HG03342 (cell line): ENCODE results near the gene ABHD8.

Source experiments
- ATAC-seq: cut with Tn5 transposase; IDR thresholded peaks from one replicate; pipeline ENCODE4 v1.9.1; 2021; ENCODE audit warnings: mild to moderate bottlenecking, moderate library complexity; ENCODE audit not compliant: unreplicated experiment

ABHD8 gene

DNA sequence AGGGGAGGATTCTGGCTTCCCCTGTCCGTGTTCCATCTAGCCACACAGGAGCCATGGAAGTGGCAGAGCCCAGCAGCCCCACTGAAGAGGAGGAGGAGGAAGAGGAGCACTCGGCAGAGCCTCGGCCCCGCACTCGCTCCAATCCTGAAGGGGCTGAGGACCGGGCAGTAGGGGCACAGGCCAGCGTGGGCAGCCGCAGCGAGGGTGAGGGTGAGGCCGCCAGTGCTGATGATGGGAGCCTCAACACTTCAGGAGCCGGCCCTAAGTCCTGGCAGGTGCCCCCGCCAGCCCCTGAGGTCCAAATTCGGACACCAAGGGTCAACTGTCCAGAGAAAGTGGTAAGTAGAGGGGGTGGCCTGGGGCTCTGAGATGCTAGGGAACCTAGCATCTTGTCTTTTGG lies 34.5 kb downstream of the ABHD8 start:
- ATAC-seq = no peak

GRCh38 chr19:17266975-17267788 lies 36.0 kb downstream of the ABHD8 start, which contains the start of gene BABAM1:
TSS of gene BABAM1 (plus strand) at chr19:17267443. CDS start at chr19:17268807, 1,364 bp downstream.
- peak; percentile 88 for ATAC-seq

- ATAC-seq = no peak
Observed at GRCh38 chr19:17266589-17266974, 36.6 kb downstream of the ABHD8 start.

DNA sequence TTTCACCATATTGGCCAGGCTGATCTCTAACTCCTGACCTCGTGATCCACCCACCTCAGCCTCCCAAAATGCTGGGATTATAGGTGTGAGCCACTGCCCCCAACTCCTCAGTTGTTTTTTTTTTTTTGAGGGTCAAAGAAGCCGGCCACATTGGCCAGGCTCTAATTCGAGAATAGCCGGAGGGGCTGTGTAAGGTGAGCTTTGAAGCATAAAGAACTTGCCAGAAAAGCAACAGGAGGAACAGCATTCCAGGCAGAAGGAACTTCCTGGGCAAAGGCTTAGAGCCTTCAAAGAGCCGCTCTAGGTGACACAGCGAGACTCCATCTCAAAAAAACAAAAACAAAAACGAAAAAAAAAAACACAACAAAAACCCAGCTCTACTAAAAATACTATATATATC lies 37.2 kb downstream of the ABHD8 start:
- no peak for ATAC-seq

DNA sequence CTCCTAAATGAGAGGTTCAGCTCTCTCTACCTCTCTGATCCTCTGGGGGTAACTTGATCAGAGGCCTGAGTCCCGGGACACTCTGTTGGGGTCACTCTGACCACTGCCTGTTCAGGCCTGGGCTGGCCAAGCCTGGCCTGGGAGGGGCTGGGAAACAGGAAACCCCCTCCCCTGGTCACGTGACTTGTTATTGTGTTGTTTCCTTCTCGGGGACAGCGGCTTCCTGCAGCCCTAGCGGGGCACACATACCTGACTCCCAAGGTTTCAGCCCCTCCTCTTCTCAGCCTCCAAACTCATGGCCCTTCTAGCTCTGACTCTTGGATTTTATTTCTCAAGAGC lies 38.6 kb downstream of the ABHD8 start, which contains the start of gene USHBP1:
Gene USHBP1, minus strand, starts transcription at position 105 of the 339 bp plus-strand sequence. CDS start 446 bp downstream, outside the sequence.
- ATAC-seq = no peak

GRCh38 chr19:17263712-17264640 lies 39.2 kb downstream of the ABHD8 start:
- ATAC-seq = no peak

DNA sequence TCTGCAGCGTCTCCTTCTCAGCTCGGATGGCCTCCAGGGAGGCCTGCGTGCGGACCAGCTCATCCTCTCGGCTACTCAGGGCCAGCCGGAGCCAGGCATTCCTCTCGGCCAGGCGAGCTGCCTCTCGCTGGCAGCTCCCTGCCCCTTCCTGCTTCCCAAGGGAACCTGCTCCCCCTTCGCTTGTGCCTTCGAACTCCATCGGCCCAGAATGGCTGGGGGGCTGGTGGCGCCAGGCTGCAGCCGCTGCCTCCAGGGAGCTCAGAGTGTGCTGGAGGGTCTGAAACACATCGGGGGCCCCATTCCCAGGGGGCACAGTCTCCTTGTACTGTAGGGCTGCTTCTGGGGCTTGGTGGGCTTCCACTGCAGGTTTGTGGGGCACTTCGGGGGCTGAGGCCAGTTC lies 40.7 kb downstream of the ABHD8 start:
- ATAC-seq = no peak

DNA sequence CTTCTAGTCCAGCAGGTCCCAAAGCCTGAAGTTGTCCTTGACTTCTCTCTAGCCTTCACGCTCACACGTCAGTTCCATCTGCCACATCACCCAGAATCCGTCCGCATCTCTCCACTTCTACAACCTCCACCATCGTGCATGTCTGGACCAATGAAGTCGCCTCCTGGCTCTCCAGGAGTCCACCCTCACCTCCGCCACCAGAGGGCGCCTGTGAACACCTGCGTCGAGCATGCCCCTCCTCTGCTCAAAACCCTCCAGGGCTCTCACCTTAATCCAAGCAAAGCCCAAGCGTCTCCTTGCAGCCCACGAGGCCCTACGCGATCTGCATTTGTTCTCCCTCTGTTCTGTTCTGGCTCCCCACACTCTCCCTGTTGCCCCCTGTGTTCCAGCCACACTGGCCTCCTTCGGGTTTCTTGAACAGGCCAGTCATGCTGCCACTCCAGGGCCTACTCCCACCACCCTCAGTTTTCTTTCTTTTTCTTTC lies 42.3 kb downstream of the ABHD8 start:
- peak; percentile 90 for ATAC-seq

DNA sequence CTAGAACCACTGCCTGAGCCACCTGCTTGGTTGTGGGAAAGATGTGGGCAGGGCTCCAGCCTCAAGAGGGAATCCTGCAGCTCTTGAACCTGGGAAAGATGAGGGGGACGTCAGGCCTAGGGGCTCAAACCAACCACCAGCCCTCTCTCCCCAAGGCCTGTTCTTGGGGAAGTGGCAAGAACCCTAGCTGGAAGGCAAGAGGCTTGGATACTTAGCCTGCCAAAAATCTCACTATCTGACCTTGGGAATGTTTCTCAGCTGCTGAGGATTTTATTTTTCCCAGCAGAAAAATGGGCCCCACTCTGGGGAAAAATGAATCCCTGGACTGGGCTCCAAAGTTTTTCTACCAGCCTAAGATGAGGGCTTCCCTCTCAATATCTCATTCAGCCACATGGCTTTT lies 43.3 kb downstream of the ABHD8 start:
- no peak for ATAC-seq

DNA sequence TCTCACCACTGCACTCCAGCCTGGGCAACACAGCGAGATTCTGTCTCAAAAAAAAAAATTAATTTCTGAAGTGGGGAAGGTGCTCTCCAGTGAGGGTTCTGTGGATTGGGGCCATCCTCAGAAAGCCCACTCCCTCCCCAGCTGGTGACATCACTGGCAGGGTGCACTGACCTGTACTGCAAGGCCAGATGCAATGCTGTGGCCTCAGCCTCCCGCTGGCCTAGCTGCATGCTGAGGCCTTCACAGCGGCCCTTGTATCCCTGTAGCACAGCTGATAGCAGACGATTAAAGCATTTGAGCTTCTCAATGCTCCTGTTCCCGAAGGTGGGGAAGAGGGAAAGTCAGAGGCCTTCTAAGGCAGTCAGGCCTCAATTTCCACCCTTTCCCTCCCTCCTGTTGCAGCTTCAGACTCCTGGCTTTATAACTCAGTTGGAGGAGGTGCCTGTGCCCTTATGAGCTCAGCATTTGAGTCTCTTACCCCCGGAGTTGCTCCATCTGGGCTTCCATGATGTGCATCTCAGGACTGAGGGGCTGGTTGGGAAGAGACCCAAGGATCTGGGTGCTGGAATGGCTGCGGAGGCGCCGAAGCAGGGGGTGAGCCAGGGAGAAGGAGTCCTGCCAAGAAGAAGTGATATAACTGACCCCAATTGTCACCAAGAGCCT lies 44.0 kb downstream of the ABHD8 start:
- no peak for ATAC-seq

- ATAC-seq = no peak
Observed at GRCh38 chr19:17256130-17256529, 47.1 kb downstream of the ABHD8 start.

DNA sequence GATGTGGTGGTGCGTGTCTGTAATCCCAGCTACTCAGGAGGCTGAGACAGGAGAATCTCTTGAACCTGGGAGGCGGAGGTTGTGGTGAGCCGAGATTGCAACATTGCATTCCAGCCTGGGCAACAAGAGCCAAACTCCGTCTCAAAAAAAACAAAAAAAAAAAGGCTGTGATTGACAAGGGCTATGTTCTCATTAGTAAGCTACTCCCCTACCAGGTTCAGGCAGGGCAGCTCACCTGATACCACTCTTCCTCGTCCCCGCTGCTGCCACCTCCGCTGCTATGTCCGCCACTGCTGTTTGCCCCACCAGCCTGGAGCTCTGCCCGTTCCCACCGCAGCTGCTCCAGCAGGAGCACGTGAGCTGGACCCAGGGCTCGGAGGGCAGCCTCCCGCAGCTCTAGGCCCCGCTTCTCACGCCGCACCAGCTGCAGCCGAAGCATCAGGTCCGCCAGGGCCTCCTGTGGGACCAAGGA lies 48.0 kb downstream of the ABHD8 start:
- no peak for ATAC-seq

GRCh38 chr19:17254636-17255035 lies 48.6 kb downstream of the ABHD8 start:
- ATAC-seq = no peak

DNA sequence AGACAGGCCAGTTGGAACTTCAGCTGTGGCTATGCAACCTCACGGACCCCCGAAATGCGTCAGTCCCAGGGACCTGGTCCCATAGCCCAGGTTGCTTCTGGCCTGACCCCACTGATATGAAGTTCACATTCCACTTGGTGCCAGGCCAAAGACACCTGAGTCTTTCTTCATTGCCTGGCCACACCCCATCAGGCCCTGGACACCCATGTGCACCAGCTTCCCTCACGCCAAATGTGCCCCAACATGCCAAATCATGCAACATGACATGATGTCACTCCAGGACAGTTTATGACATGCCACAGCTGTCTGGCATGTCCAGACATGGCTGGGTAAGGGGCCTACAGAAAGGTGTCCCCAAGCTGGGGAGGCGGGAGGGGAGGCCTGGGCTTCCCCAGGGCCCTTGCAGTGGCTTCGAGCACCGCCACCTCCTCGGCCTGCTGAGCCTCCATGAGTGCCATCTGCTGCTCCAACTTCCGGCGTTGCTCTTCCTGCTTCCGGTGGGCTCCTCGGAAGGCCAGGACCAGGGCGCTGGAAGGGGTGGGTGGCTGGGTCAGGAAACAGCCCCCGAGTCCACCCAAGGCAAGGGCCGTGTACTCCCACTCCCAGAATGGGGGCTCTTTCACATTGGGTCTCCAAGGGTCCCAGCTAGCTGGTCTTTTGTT lies 53.2 kb downstream of the ABHD8 start:
- ATAC-seq = no peak

GRCh38 chr19:17248011-17248776 lies 55.0 kb downstream of the ABHD8 start:
- no peak for ATAC-seq

- ATAC-seq = no peak
Observed at GRCh38 chr19:17246681-17247425, 56.4 kb downstream of the ABHD8 start.

GRCh38 chr19:17245535-17245984 lies 57.7 kb downstream of the ABHD8 start, which contains the start of gene NR2F6:
TSS of gene NR2F6 (minus strand) at chr19:17245919. CDS start at chr19:17245220, 699 bp downstream.
- ATAC-seq = no peak

GRCh38 chr19:17244618-17245534 lies 58.3 kb downstream of the ABHD8 start:
- ATAC-seq = no peak
